AG04450 (cell line): ENCODE data around the gene ABCD1. TPM values are rescaled to one million over a fixed set of nuclear protein-coding genes. Genes with fewer than 3 reads are reported as not detected.
"Not testable (repeated sequence)": the region's sequence is repeated elsewhere in the genome, so short reads cannot be mapped to it uniquely, and the experiment has no call there.

Source experiments
- CTCF ChIA-PET: fragments of 300-600, 350-600 bp; formaldehyde crosslinking; extraction: SDS; loops from one replicate; lab custom pipeline; 2022; ENCODE audit warnings: antibody characterized with exemption, inconsistent platforms; lab: Charles Lee
- POLR2A ChIA-PET: fragments of 350-600 bp; formaldehyde crosslinking; extraction: SDS; loops from one replicate; lab custom pipeline; 2021; ENCODE audit warnings: antibody characterized with exemption, inconsistent platforms; lab: Yijun Ruan, JAX
- DNase-seq: peaks from one replicate; pipeline ENCODE4 v3.0.0-alpha.2; 2011; ENCODE audit warnings: low read depth, low spot score
- H3K27ac ChIP-seq: one replicate; pipeline ENCODE4 v1.5.1; 2012; ENCODE audit warnings: low read depth, low read length, control low read depth
- H3K27me3 ChIP-seq: one replicate; pipeline ENCODE4 v1.6.0; 2012; ENCODE audit warnings: low read length; ENCODE audit not compliant: control insufficient read depth, insufficient read depth
- H3K4me3 ChIP-seq: 2 replicates; pipeline ENCODE4 v1.5.1; 2011; ENCODE audit warnings: mild to moderate bottlenecking, low read depth, low read length, control low read depth
- H3K9me3 ChIP-seq: 2 replicates; pipeline ENCODE4 v1.5.1; 2012; ENCODE audit warnings: low read length; ENCODE audit not compliant: control insufficient read depth, insufficient read depth
- polyA plus RNA-seq: library from polyadenylated mRNA; depleted of rRNA; stranded (reverse); fragments of >200 nt; gene quantifications from 2 replicates; pipeline ENCODE4 v1.2.3, GENCODE V29; 2011
- TF ChIP-seq, protein P1 (sequence below): IDR thresholded peaks from 2 replicates; pipeline ENCODE4 v1.5.1; 2011; ENCODE audit warnings: low read depth, low read length, control low read depth, inconsistent platforms

The ABCD1 gene
- polyA plus RNA-seq, 1 experiment, result 4.2 TPM

DNA sequence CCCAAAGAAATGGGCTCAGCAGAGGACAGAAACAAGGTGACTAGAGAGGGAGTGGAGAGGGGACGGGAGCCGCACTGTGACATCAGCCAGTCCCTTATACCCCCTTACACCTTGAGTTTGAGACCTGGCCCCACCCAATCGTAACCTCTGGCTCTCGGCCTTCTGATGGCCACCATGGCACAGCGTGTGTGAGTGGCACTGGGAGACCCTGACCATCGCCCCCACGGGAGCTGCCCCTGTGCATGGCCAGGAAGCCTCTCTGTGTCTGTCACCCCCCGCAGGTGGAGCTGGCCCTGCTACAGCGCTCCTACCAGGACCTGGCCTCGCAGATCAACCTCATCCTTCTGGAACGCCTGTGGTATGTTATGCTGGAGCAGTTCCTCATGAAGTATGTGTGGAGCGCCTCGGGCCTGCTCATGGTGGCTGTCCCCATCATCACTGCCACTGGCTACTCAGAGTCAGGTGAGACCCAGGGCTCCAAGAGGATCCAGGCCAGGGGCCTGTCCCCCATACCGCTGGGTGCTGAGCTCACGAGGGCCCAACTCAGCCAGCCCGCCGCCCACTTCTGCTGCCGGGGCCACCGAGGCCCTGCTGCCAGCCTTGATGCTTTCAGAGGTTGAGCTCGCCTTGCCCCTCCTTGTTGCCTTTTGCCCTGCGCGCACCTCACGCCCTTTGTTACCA, 4.4 kb downstream of the ABCD1 start:
- no peaks in the 10 kb centered on the region for H3K27me3 ChIP-seq
- no peak for DNase-seq
- POLR2A ChIA-PET, result no interaction called here

DNA sequence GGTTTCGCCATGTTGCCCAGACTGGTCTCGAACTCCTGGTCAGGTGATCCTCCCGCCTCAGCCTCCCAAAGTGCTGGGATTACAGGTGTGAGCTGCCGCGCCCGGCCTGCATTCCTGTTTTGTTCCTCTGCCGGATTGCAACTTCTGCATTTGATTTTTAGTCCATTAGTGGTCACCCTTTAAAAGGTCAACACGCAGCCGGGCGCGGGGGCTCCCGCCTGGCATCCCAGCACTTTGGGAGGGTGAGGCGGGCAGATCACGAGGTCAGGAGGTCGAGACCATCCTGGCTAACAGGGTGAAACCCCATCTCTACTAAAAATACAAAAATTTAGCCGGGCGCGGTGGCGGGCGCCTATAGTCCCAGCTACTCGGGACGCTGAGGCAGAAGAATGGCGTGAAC, 5.5 kb downstream of the ABCD1 start:
- H3K9me3 ChIP-seq, H3K4me3 ChIP-seq, H3K27ac ChIP-seq, H3K27me3 ChIP-seq, DNase-seq, POLR2A ChIA-PET: not testable (repeated sequence)
- CTCF ChIA-PET, result interaction anchor here (1.5 kb wide), 1 partner anchor 217 kb away, joined by 4 read pairs; no protein-coding TSS in a partner anchor

More for the DNA sequence above, 4.4 kb downstream of the ABCD1 start:
- CTCF ChIA-PET, result no interaction called here
- H3K9me3 ChIP-seq, result no peaks in the 10 kb centered on the region
- no peak overlapping the region for H3K4me3 ChIP-seq
- H3K27ac ChIP-seq, result no peak overlapping the region
- TF ChIP-seq, protein P1, sequence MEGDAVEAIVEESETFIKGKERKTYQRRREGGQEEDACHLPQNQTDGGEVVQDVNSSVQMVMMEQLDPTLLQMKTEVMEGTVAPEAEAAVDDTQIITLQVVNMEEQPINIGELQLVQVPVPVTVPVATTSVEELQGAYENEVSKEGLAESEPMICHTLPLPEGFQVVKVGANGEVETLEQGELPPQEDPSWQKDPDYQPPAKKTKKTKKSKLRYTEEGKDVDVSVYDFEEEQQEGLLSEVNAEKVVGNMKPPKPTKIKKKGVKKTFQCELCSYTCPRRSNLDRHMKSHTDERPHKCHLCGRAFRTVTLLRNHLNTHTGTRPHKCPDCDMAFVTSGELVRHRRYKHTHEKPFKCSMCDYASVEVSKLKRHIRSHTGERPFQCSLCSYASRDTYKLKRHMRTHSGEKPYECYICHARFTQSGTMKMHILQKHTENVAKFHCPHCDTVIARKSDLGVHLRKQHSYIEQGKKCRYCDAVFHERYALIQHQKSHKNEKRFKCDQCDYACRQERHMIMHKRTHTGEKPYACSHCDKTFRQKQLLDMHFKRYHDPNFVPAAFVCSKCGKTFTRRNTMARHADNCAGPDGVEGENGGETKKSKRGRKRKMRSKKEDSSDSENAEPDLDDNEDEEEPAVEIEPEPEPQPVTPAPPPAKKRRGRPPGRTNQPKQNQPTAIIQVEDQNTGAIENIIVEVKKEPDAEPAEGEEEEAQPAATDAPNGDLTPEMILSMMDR, result no peak

DNA sequence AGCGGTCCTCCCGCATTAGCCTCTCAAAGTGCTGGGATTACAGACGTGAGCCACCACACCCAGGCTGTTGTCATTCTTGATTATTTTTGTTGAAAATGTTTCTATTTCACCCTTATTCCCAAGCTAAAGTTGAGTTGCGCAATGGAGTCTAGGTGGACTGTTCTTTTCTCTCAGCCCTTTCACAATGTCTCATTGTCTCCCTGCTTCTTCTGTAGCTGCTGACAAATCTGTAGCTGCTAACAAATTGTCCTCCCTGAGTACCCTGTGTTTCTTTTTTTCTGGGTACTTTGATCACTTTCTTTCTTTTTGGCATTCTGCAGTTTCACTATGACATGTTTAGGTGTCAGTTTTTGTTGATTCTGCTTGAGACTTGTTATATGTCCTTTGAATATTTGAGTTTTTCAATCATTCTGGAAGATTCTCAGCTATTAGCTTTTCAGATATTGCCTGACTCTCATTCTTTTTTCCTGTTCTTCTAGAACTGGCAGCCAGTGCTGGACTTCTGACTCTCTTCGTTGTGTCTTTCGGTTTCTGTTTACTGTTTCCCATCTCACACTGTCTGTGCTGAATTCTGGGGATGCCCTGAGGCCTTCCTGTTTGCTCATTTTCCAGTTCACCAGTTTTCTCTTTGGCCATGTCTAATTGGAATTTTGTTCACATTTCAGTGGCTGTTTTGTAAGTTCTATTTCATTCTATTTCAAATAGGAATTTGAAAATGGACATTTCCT, 6.6 kb downstream of the ABCD1 start:
- no peak for DNase-seq
- Histone ChIP-seq H3K9me3 (no peaks in the 10 kb centered on the region), H3K4me3 (no peak overlapping the region), H3K27me3 (no peaks in the 10 kb centered on the region), H3K27ac (no peak overlapping the region)
- CTCF ChIA-PET, result interaction anchor here (0.9 to 1.5 kb wide), 2 partner anchors 180 to 216 kb away, joined by 4 read pairs; no protein-coding TSS in a partner anchor
- TF ChIP-seq, protein P1, result no peak
- POLR2A ChIA-PET, result no interaction called here

DNA sequence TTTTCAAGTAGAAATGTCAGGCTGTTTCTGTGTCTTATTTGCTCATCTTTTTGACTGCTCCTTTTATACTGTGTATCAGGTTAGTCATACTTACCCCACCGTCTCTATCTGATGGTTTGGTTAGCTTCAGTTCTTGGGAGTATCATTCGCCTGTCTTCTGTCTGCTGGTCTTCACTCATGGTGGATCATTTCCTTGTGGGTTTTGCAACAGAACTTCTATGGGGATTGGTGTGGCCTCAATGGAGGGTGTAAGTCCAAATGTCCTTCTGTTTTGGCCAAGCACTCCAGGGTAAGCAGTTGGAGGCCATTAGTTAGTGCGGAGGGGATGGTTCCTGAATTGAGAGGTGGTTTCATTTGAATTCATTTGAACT, 7.2 kb downstream of the ABCD1 start:
- TF ChIP-seq, protein P1, result no peak
- Histone ChIP-seq H3K4me3 (no peak overlapping the region), H3K9me3 (no peaks in the 10 kb centered on the region), H3K27ac (no peak overlapping the region), H3K27me3 (no peaks in the 10 kb centered on the region)
- CTCF ChIA-PET, result no interaction called here
- POLR2A ChIA-PET, result no interaction called here
- no peak for DNase-seq

DNA sequence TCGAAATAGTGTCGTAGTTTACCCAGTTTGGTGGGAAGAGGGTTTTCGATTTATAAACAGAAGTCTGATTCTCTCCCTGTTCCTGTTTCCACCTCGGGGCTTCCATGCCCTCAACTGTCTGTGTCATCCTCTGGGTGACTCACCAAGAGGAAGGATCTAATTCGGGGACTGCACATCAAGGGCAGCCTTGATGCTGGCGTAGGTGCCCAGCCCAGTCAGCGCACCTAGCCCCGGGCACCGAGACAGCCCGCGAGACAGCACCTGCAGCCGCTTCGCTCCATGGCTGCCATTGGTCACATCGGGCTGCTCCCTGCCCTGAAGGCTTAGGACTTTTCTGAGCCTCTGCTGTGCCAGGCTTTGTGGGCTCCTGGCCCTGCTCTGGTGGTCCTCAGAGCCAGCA, 7.7 kb downstream of the ABCD1 start:
- DNase-seq, result no peak
- POLR2A ChIA-PET, result no interaction called here

More for the DNA sequence above, 7.7 kb downstream of the ABCD1 start:
- no peaks in the 10 kb centered on the region for H3K27me3 ChIP-seq
- H3K9me3 ChIP-seq, result no peaks in the 10 kb centered on the region
- CTCF ChIA-PET, result no interaction called here
- no peak overlapping the region for H3K27ac ChIP-seq
- TF ChIP-seq, protein P1, result no peak
- H3K4me3 ChIP-seq, result no peak overlapping the region
